ENCODE data around the gene HEPACAM.

HEPACAM gene

DNA sequence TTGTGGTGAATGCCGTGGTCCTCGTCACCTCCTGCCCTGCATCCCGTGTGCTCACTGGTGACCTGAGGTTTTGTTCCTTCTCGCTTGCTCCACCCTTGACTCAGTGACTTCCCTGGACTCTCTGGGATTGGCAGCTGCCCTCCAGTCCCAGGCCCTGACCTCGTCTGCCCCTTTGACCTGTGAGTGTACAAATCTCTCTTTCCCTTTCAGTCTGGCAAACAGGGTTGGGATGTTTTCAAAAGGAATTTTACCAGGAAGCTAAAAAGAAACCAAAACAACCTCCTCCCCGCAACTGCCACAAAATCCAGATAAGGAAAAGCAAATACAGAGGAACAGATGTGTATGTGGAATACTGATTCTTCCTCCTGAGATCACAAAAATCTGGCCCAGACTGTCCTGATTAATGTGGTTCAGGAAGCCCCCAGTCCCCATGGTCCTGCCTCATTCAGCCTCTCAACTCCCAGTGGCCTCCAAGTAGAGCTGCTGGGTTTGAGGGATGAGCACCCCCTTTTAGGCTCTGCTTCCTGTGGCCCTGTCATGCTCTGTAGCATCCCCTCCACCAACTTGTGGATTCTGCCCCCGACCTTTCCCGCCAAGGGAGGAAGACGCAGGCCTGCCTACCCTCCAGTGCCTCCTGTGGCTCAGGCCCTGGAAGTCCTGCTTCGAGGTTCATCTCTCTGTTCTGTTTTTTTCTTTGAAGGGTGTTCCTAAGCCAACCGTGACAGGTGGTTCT, 53.3 kb downstream of the HEPACAM start:
- no peak for DNase-seq

DNA sequence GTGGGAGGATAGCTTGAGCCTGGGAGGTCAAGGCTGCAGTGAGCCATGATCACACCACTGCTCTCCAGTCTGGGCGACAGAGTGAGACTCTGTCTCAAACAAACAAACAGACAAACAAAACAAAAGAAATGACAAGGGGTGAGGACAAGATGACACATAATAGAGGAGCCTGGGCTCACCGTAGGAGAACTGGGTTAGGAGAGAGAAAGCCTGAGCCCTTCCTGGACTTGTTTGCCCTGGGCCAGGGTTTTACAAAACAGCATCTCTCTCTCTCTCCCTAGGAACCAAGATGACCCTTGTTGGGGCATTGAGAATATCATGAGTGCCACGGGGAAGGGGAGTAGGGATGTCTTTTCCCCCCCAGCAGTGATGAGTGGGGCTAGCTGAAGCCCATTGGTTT, 54.9 kb downstream of the HEPACAM start:
- DNase-seq: no peak

DNA sequence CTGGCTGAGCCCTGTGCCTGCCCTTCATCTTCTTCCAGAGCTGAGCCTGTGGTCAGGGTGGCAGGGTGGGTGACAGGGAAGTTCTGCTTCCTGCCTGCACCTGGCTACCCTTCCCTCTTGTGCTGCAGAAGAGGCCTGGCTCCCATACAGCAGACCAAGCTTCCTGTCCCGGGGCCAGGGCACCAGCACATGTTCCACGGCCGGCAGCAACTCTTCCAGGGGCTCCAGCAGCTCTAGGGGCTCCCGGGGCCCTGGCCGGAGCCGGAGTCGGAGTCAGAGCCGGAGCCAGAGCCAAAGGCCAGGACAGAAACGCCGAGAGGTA, 55.6 kb downstream of the HEPACAM start:
- DNase-seq: no peak

DNA sequence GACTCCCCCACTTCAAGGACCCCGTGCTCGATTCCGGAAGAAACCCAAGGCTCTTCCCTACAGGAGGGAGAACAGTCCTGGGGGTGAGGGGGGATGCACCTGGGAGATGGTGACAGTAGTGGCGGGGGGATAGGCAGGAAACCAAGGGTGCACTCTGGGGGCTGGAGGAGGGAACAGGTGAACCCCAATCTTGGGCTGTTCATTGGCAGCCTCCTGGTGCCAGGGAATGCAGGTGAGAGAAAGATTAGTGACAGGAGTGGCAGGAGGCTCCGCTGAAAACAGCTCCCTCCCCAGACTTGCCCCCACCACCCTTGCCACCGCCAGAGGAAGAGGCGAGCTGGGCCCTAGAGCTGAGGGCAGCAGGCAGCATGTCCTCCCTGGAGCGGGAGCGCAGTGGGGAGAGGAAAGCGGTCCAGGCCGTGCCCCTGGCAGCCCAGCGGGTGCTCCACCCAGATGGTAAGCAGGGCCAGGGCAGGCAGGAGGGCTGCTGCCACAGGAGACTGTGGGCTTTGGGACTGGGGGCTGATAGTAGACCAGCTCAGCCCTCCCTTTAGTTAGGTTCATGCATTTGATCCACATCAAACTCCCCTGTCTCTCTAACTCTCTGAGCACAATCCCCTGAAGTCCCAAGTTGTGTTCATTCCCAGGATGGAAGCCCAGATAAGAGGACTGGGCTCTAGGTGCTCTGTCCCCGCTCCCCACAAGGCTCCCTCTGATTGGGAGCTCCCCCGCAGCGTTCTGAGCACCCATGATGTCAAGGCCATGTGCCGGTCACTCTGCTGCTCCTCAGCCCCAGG, 56.2 kb downstream of the HEPACAM start:
- no peak for DNase-seq

DNA sequence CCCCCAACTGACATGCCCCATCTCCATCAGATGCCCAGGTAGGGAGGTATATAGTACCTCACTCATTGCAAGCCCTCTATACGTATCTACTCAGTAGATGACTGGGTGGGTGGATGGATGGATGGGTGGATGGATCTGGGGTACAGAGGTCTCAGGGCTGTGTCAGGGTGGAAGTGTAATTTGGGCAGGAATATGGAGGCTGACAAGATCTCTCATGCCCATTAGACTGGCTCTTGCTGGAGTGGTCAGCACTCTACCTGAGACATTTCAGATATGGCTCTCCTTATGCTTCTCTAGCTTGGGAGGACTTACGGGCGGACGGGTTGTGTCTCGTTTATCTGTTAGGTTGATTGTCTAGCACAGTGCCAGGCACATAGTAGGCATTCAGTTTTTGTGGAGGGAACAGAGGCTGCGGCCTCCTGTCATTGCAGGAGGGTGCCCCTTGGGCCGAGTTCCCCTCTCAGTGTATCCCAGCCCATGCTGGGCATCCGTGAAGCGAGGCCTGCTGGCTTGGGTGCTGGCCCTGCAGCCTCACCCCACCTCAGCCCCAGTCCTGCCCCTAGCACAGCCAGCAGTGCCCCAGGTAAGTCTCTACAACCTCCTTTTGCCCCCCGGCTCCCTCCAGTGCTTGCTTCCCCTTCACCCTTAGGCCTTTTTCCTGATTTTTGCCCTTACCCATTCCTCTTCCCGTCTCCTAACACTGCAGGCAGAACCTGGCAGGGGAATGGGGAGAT, 56.9 kb downstream of the HEPACAM start:
- no peak for DNase-seq

DNA sequence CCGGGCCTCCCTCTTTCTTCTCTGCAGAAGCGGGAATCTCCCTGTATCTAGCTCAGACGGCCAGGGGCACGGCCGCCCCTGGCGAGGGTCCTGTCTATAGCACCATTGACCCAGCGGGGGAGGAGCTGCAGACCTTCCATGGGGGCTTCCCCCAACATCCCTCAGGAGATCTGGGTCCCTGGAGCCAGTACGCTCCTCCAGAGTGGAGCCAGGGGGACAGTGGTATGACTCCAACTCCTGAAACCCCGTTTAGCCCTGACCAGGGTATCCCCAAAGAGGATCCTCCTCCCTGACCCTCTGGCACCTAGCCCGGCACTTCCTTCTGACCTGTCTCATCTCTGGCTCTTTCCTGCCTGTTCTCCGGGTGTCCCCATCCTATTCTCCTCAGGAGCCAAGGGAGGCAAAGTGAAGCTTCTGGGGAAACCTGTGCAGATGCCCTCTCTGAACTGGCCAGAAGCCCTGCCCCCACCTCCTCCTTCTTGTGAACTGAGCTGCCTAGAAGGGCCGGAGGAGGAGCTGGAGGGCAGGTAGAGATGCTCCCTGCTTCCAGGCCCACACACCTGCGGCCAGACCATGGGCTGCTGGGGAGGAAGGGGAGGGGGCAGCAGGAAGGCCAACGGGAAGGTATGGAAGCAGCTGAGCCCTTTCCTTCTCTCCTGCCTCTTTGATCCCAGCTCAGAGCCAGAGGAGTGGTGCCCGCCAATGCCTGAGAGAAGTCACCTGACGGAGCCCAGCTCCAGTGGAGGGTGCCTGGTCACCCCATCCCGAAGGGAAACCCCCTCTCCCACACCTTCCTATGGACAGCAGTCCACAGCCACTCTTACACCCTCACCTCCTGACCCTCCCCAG, 57.7 kb downstream of the HEPACAM start:
- DNase-seq: no peak

DNA sequence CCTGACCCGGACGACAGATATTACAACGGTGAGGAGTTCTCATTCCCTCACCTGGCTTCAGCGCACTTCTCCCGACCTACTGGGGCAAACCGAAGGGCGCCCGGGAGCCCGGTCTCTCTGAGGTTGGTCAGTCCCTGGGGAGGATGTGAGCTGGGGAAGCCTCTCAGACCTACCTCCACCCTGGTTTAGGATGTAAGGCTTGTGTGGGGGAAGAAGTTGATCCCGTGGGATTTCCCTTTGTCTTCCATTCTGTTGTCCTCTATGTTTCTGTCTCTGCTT, 58.3 kb downstream of the HEPACAM start:
- DNase-seq: no peak

DNA sequence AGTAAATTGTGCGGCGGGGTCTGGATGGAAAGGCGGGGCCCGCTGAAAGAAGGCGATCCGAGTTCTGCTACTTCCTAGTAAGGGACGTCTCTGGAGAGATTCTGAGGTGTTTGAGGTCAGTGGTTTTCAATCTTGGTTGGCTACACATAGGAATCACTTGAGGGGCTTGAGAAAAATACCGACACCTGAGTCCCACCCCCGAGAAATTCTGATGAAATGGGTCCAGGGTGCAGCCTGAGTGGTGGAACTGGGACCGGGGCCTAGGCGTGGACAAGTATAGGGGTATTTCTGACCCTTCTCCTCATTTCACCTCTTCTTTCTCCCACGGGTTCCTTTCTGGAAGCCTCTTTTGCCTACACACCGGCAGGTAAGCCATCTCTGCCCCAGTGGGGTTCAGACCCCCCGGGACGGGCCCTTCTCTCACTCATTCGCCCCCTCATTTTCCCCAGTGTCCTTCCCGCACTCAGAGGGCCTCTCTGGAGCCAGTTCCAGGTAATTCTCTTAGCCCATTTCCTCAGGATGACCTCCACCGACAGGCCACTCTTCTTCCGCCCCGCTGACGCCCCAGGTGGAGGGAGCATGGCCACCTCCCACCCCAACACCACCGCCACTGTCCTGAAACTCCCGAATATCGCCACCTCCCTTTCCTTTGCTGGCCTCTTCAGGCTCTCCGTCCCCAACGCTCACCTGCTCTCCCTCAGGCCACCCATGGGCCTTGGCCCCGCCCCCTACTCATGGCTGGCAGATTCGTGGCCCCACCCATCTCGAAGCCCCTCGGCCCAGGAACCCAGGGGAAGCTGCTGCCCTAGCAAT, 58.8 kb downstream of the HEPACAM start:
- DNase-seq: no peak

DNA sequence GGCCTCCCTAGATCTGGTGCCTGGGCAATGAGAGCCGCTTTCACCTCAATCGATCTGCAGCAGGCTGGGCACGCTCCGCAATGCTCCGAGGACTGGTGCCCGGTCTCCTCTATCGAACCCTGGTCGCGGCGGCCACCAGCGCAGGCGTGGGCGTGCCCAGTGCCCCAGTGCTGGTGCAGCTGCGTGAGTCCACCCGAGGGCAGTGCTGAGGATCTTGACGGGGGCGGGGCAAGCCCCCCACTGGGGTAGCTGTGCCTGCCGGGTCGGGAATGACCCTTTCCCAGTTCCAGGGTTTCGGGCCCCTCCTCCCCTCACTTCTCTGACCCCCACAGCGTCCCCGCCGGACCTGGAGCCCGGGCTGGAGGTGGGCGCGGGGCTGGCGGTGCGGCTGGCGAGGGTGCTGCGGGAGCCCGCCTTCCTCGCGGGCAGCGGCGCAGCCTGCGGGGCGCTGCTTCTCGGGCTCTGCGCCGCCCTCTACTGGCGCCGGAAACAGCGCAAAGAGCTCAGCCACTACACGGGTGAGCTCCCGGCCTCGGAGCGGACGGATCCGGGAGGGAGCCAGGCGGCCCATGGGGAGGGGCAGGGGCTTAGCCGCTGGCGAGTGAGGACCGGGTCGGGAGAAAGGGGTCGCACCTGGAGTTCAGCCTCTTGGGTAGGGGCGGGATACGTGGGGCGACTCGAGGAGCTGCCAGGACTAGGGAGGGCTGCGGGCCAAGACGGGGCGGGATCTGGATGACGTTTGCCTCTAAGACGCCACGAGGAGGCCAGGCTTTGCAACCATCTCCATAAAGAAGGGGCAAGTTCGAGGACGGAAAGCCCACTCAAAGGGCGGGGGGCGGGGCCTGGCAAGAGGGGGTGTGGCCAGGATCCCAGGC, 59.7 kb downstream of the HEPACAM start:
- peak; percentile 30 for DNase-seq

DNA sequence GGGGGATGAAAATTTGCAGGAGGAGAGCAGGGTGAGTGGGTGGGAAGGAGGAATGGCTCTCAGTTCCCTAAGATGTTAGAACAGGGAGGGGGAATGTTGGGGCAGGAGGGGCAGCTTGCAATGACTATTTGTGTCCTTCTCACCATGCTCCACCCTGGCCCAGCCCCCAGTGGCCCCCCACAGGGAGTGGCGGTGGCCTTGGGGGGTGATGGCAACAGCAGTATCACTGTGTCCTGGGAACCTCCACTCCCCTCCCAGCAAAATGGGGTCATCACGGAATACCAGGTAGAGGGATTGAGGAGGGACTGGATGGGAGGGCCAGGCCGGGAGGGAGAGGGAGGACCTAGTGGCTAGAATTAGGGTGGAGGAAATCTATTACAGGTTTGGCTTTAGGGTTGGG, 60.4 kb downstream of the HEPACAM start:
- no peak for DNase-seq

DNA sequence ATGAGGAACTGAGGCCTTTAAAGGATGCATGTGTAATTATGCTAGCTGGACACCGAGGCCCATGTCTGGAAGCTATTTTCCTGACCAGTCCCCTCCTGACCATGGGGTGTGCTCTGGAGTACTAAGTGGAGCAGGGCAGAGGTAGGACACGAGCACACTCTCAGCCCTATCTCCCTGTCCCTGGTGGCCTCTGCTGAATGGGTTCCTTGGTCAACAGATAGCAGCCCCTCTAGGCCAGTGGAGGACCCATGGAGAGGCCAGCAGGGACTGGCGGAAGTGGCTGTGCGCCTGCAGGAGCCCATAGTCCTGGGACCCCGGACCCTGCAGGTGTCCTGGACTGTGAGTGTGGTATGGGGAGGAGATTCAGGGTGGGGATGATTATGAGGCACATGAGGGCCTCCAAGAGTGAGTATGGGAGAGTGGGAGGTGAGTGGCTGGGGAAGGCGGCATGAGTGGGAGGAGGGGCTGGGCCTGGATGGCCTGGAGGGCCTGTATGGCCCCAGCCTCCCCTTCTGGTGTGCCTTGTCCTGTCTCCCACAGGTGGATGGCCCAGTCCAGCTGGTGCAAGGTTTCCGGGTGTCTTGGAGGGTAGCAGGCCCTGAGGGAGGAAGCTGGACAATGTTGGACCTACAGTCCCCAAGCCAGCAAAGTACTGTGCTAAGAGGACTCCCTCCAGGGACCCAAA, 61.1 kb downstream of the HEPACAM start:
- DNase-seq: no peak

DNA sequence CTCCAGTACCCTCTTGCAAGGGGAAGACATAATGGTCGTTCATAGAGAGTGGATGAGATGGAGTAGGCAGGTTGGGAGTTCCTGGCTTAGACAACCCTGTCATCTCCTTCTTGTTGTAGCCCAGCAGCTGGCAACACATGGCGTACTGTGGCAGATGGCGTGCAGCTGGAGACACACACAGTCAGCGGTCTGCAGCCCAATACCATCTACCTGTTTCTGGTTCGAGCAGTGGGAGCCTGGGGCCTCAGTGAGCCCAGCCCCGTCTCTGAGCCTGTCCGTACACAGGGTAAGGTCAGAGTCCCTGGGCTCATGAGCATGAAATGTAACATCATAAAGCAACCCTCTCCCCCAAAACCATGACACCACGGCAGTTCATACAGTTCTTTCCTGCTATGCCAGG, 61.9 kb downstream of the HEPACAM start:
- peak; percentile 2 for DNase-seq

DNA sequence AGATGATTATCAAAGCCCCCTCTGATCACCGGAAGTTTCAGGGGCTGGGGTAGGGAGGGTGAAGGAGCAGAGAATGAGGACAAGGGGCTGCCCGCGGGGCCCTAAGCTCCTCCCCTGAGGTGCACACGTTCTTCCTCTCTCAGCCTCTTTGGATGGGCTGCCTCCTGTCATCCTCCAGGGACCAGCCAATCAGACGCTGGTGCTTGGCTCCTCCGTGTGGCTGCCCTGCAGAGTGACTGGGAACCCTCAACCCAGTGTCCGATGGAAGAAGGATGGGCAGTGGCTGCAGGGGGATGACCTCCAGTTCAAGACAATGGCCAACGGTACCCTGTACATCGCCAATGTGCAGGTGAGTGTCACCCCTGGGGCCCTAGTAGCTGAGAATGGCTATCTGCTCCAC, 63.1 kb downstream of the HEPACAM start:
- no peak for DNase-seq

DNA sequence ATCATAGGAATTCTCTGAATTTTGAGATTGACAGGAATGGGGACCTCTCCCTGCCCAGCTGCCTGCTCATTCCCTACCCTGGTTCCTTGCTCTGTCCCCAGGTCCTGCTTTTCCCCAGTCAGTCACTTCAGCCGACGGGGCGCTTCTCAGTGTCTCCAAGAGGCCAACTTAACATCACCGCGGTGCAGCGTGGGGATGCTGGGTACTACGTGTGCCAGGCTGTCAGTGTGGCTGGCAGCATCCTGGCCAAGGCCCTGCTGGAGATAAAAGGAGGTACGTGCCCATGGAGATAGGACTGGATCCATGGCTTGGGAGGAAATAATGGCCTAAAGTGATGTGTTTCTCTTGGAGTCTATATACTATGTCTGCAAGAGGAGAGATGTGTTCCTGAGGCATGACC, 63.6 kb downstream of the HEPACAM start:
- no peak for DNase-seq

DNA sequence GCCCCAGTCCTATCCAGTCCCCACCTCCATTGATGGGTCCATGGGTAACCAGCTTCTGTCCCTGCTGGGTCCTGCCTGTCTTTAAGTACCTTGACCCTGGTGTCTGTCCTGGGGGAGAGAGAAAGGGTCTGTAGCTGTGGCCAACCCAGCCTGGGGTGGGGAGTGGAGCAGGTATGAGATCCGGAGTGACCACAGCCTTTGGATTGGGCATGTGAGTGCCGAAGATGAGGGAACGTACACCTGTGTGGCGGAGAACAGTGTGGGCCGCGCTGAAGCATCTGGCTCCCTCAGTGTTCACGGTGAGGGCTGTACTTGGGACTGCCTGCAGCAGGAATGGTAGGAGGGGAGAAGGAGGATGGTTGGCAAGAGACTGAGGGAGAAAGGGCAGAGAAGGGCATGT, 65.4 kb downstream of the HEPACAM start:
- DNase-seq: no peak

DNA sequence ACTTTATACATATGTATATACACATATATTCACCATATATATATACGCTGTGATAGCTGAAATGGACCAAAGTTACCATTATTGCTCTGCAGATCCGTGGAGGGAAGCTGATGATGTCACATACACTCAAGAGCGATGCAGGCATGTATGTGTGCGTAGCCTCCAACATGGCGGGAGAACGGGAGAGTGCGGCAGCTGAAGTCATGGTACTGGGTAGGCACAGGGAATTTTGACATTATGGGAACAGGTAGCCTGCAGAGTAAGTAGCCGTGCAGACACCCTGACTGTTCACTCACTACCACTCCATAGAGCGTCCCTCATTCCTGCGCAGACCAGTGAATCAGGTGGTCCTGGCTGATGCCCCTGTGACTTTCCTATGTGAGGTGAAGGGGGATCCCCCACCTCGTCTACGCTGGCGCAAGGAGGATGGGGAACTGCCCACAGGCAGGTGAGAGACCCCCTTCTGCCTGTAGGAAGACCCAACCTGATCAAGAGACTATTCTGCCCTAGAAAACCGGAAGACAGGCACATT, 65.9 kb downstream of the HEPACAM start:
- no peak for DNase-seq

DNA sequence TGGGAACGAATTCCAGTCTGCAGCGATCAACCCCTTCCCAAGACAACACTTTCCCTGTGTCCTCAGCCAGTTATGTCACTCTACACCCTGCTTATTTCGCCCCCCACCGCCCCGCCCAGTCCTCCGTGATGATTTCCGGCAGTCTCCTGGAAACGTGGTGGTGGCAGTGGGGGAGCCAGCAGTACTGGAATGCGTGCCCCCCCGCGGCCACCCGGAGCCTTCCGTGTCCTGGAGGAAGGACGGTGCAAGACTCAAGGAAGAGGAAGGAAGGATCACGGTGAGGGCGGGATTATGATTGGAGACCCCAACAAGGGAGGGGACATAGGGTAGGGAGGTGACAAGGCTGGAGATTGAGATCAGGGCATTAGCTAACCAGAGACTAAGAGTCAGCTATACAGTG, 66.5 kb downstream of the HEPACAM start:
- no peak for DNase-seq
